Parathyroid adenoma (tissue), 2 donors: Measurements from ENCODE around the gene ARFGAP1.

ENCODE experiments used
- H2AFZ ChIP-seq: fragments of 300-600 bp; sonication (generic); one replicate; pipeline ENCODE4 v1.7.0; 2017; ENCODE audit warnings: antibody characterized with exemption, mild to moderate bottlenecking
- H3K27ac ChIP-seq: fragments of 300-600 bp; sonication (generic); one replicate; pipeline ENCODE4 v1.7.0; 2017
- H3K27me3 ChIP-seq: fragments of 300-600 bp; sonication (generic); one replicate; pipeline ENCODE4 v1.7.0; 2017; ENCODE audit warnings: low read length; ENCODE audit not compliant: control insufficient read depth, insufficient read depth
- H3K36me3 ChIP-seq: fragments of 300-600 bp; sonication (generic); one replicate; pipeline ENCODE4 v1.7.0; 2017; ENCODE audit warnings: low read length; ENCODE audit not compliant: control insufficient read depth, insufficient read depth
- H3K4me1 ChIP-seq: fragments of 300-600 bp; sonication (generic); one replicate; pipeline ENCODE4 v1.7.0; 2017; ENCODE audit warnings: control low read depth
- H3K4me2 ChIP-seq: fragments of 300-600 bp; sonication (generic); one replicate; pipeline ENCODE4 v1.7.0; 2017; ENCODE audit warnings: low read length
- H3K4me3 ChIP-seq: fragments of 300-600 bp; sonication (generic); one replicate; pipeline ENCODE4 v1.7.0; 2017; ENCODE audit warnings: low read depth, low read length
- H3K79me2 ChIP-seq: fragments of 300-600 bp; sonication (generic); one replicate; pipeline ENCODE4 v1.7.0; 2017; ENCODE audit warnings: control low read depth
- H3K9ac ChIP-seq: fragments of 300-600 bp; sonication (generic); one replicate; pipeline ENCODE4 v1.7.0; 2017; ENCODE audit warnings: mild to moderate bottlenecking
- H3K9me3 ChIP-seq: fragments of 300-600 bp; sonication (generic); one replicate; pipeline ENCODE4 v1.7.0; 2017; ENCODE audit warnings: low read length; ENCODE audit not compliant: control insufficient read depth
- CTCF ChIP-seq: fragments of 300-600 bp; sonication (generic); IDR thresholded peaks from one replicate; pipeline ENCODE4 v1.7.0; 2017; ENCODE audit warnings: antibody characterized with exemption, mild to moderate bottlenecking
- donor health status: primary hyperparathyroidism.

ARFGAP1 gene

GRCh38 chr20:63281742-63282665, 9.4 kb downstream of the ARFGAP1 start:
- no peak overlapping the region for H3K27ac ChIP-seq
- no peaks in the 10 kb centered on the region for H3K4me1 ChIP-seq
- no peak overlapping the region for H3K4me3 ChIP-seq
- no peak overlapping the region for H2AFZ ChIP-seq
- H3K4me2 ChIP-seq, result no peak overlapping the region
- H3K79me2 ChIP-seq, result no peaks in the 10 kb centered on the region
- no peaks in the 10 kb centered on the region for H3K36me3 ChIP-seq
- no peaks in the 10 kb centered on the region for H3K27me3 ChIP-seq
- H3K9me3 ChIP-seq, result no peaks in the 10 kb centered on the region
- no peak overlapping the region for H3K9ac ChIP-seq
- no peak for TF ChIP-seq CTCF

- Histone ChIP-seq H3K36me3 (no peaks in the 10 kb centered on the region), H3K9me3 (no peaks in the 10 kb centered on the region), H3K4me1 (no peaks in the 10 kb centered on the region), H3K79me2 (no peaks in the 10 kb centered on the region), H3K9ac (no peak overlapping the region), H3K4me2 (no peak overlapping the region), H3K4me3 (no peak overlapping the region), H3K27ac (no peak overlapping the region), H3K27me3 (no peaks in the 10 kb centered on the region), H2AFZ (no peak overlapping the region)
- TF ChIP-seq CTCF, result no peak
Measured at GRCh38 chr20:63282946-63283345, 10.3 kb downstream of the ARFGAP1 start.

DNA sequence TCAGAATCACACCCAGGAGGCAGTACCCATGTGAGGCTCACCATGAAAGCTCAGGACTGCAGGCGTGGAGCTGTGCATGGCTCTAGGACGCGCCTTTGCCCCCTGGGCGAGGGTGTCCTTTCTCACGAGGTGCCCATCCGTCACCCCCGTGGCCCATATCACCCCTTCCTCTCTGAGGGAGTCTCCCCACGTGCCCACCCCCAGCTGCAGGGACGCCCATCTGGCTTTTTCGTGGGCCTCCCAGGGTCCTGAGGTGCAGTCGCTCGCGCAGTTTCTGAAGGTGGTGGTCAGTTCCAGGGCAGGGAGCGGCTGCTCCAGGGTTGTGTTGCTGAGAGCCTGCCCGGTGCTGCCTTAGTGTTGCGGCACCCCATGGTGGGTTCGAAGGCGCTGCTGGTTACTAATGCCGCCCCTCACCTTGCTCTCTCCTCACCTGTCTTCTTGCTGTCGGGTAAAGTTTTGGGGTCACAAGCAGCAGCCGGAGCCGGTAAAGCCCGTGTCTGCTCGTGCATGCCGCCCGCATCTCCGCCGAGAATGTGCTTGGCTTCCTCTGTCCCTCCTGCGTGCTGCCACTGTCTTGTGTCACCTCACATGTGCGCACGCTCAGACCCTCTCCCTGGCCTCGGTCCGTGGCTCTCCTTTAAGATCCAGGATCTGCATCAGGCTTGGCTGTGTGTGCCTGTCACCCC, 10.9 kb downstream of the ARFGAP1 start:
- H3K27me3 ChIP-seq, result no peaks in the 10 kb centered on the region
- TF ChIP-seq CTCF, result no peak
- no peaks in the 10 kb centered on the region for H3K9me3 ChIP-seq
- no peak overlapping the region for H3K4me3 ChIP-seq
- no peaks in the 10 kb centered on the region for H3K79me2 ChIP-seq
- no peak overlapping the region for H3K27ac ChIP-seq
- H3K9ac ChIP-seq, result no peak overlapping the region
- no peak overlapping the region for H3K4me2 ChIP-seq
- H2AFZ ChIP-seq, result no peak overlapping the region
- no peaks in the 10 kb centered on the region for H3K36me3 ChIP-seq
- H3K4me1 ChIP-seq, result no peaks in the 10 kb centered on the region

DNA sequence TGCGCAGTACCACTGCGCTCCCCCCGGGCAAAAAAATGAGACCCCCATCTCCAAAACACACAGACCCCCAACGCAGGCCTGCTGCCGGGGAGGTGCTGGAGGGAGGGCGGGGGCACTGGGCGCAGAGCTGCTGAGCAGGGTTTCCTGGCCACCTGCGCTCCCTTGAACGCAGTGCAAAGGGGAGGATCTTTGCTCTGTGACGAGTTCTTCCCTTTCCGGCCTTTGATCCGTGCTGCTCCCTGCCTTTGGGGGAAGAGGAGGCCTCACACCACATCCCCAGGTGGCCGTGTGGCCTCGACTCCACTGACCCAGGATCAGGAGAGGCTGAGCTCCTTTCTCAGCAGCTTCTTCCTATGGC, 11.4 kb downstream of the ARFGAP1 start:
- Histone ChIP-seq H3K9ac (no peak overlapping the region), H3K27me3 (no peaks in the 10 kb centered on the region), H2AFZ (no peak overlapping the region), H3K79me2 (no peaks in the 10 kb centered on the region), H3K9me3 (no peaks in the 10 kb centered on the region), H3K4me2 (no peak overlapping the region), H3K4me3 (no peak overlapping the region), H3K4me1 (no peaks in the 10 kb centered on the region), H3K27ac (no peak overlapping the region), H3K36me3 (no peaks in the 10 kb centered on the region)
- no peak for TF ChIP-seq CTCF
